ENCODE measurements around the gene KISS1.
A peak's percentile ranks its signal among the peaks of the same experiment; 100 is the strongest.

KISS1 gene

GRCh38 chr1:204161609-204162493 is 34.4 kb downstream of the KISS1 start:
- ATAC-seq, result no peak
- Mint-ChIP-seq H3K27ac (no peak overlapping the region), H3K4me3 (no peak overlapping the region), H3K27me3 (peaks cover 73% of the 10 kb centered on the region), H3K36me3 (no peaks in the 10 kb centered on the region), H3K4me1 (no peaks in the 10 kb centered on the region), H3K9me3 (no peaks in the 10 kb centered on the region)

- no peak overlapping the region for H3K4me3 Mint-ChIP-seq
- no peaks in the 10 kb centered on the region for H3K9me3 Mint-ChIP-seq
- H3K4me1 Mint-ChIP-seq, result no peaks in the 10 kb centered on the region
- peaks cover 72% of the 10 kb centered on the region for H3K27me3 Mint-ChIP-seq
- H3K36me3 Mint-ChIP-seq, result no peaks in the 10 kb centered on the region
- no peak overlapping the region for H3K27ac Mint-ChIP-seq
- ATAC-seq, result no peak
Measured at GRCh38 chr1:204157962-204158361, 38.3 kb downstream of the KISS1 start.

DNA sequence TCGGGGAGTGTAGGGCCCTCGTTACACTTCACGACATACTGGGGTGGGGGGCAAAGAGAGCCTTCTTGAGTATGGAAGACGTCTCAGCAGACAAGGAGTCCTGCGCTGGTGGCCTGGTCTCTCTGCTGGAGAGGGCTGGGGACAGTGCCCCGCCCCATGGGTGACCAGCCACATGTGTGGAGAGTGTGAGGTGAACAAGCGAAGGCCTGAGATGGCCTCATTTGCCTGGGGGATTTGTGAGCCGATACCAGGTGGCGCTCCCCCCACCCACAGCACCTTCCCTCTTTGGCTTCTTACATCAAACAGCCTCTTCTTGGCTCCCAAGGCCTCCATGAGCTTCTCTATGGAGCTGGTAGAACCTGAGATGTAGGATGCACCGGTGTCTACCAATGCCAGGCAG is 40.4 kb downstream of the KISS1 start:
- ATAC-seq, result no peak
- Mint-ChIP-seq H3K4me1 (peaks cover 5% of the 10 kb centered on the region), H3K4me3 (no peak overlapping the region), H3K27me3 (peaks cover 59% of the 10 kb centered on the region), H3K36me3 (no peaks in the 10 kb centered on the region), H3K9me3 (no peaks in the 10 kb centered on the region), H3K27ac (no peak overlapping the region)

- Mint-ChIP-seq H3K27me3 (peaks cover 50% of the 10 kb centered on the region), H3K4me3 (no peak overlapping the region), H3K4me1 (peaks cover 5% of the 10 kb centered on the region), H3K36me3 (no peaks in the 10 kb centered on the region), H3K9me3 (no peaks in the 10 kb centered on the region), H3K27ac (no peak overlapping the region)
- ATAC-seq, result no peak
Measured at GRCh38 chr1:204154568-204155255, 41.6 kb downstream of the KISS1 start.

DNA sequence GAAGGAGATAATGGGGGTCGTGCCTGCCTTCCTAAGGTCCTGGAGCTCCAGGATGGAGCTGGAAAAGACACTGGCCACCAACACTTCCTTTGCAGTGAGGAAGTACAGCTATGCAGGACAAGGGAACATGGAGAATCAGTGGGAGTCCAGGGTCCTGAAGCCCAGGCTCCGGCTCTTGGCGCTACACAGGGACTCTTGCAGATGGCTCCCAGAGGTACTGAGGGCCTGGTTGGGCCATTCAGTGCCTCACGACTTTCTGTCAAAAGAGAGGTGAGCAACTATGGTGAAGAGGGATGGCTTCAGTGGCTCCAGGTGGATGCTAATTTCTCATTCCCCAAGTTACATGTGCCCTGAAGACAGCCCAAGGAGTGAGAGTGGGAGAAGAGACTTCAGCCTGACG is 42.6 kb downstream of the KISS1 start:
- Mint-ChIP-seq H3K4me1 (peaks cover 13% of the 10 kb centered on the region), H3K9me3 (no peaks in the 10 kb centered on the region), H3K36me3 (no peaks in the 10 kb centered on the region), H3K4me3 (no peak overlapping the region), H3K27me3 (peaks cover 39% of the 10 kb centered on the region), H3K27ac (no peak overlapping the region)
- no peak for ATAC-seq

DNA sequence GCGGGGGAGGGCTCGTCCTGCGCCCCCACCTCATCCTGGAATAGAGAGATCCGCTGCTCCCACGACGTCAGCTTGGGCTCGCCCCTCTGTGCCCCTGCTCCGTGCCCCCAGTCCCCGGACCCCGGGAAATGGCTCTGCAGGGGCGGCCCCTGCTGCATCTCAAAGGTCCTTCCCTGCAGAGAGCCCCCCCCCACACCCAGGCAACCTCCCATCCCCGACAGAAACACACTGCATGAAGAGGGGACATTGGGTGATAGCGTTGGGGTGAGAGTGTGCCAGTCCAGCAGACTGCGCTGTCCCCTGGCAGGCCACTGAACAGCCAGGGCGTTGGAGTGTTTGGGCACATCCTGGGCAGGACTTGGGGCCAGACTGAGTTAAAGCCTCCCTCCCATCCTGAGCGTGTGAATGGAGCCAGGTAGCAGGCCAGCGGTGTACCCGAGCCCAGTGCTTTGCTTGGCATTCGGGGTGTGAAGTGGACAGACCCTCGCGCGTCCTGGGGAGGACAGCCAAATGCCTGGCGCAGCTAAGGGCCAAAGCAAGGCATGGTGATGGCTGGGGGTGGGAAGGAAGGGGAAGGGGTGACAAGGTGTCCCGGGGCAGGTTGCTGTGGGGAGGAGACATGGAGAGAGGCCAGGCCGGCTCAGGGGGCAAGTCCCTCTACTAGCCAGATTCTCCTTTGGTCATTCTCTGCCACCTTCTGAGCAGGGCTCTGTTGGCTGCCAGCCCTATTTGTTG is 43.8 kb downstream of the KISS1 start:
- Mint-ChIP-seq H3K4me3 (peak overlapping the region; percentile 66), H3K9me3 (no peaks in the 10 kb centered on the region), H3K27me3 (peaks cover 33% of the 10 kb centered on the region), H3K36me3 (no peaks in the 10 kb centered on the region), H3K27ac (no peak overlapping the region), H3K4me1 (peaks cover 16% of the 10 kb centered on the region)
- ATAC-seq, result no peak

DNA sequence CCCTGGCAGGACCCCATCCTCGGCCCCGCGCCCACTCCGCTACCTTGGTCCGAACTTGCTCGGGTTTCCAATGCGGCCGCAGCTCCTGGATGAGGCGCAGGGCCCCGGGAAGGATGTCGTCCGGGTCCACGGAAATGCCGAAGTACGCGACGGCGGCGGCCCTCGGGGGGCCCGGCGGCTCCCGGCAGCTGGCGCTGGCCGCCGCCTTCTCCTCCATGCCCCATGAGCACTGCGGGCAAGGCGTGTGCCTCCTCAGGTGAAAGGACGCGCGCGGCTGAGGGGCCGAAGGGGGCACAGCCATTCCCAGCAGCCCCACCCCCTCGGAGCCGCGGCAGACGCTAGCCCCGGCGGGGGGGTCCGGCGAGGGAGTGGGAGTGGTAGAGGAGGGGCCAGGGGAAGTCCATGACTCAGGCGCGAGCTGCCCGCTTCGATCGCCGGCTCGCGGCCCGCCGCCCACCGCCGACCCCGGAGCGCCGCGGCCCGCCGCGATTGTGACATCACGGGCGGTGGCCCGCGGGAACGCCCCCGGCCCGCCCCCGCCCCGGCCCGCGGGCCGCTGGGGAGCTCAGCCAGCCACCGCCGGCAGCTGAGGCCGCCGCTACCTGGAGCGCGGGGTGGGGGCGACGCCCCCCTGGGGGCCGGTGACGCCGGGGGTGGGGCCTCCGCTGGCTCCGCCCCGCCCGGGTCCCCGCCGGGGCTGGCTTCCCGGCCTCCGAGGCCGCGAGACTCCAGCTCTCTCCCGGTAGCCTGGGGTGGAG is 44.6 kb downstream of the KISS1 start, which contains the start of gene ETNK2:
TSS of gene ETNK2 (minus strand) at position 493 of the 758 bp plus-strand sequence. CDS start at position 301, 192 bp downstream.
- Mint-ChIP-seq H3K27me3 (peaks cover 33% of the 10 kb centered on the region), H3K27ac (no peak within 1 kb of the TSS), H3K4me1 (peaks cover 16% of the 10 kb centered on the region), H3K4me3 (peak within 1 kb of the TSS; percentile 72), H3K36me3 (no peaks in the 10 kb centered on the region), H3K9me3 (no peaks in the 10 kb centered on the region)
- peak; percentile 50 for ATAC-seq

GRCh38 chr1:204150702-204151551 is 45.4 kb downstream of the KISS1 start:
- peak overlapping the region; percentile 72 for H3K4me3 Mint-ChIP-seq
- H3K4me1 Mint-ChIP-seq, result peaks cover 16% of the 10 kb centered on the region
- peaks cover 27% of the 10 kb centered on the region for H3K27me3 Mint-ChIP-seq
- no peak overlapping the region for H3K27ac Mint-ChIP-seq
- no peaks in the 10 kb centered on the region for H3K36me3 Mint-ChIP-seq
- no peak for ATAC-seq
- H3K9me3 Mint-ChIP-seq, result no peaks in the 10 kb centered on the region

DNA sequence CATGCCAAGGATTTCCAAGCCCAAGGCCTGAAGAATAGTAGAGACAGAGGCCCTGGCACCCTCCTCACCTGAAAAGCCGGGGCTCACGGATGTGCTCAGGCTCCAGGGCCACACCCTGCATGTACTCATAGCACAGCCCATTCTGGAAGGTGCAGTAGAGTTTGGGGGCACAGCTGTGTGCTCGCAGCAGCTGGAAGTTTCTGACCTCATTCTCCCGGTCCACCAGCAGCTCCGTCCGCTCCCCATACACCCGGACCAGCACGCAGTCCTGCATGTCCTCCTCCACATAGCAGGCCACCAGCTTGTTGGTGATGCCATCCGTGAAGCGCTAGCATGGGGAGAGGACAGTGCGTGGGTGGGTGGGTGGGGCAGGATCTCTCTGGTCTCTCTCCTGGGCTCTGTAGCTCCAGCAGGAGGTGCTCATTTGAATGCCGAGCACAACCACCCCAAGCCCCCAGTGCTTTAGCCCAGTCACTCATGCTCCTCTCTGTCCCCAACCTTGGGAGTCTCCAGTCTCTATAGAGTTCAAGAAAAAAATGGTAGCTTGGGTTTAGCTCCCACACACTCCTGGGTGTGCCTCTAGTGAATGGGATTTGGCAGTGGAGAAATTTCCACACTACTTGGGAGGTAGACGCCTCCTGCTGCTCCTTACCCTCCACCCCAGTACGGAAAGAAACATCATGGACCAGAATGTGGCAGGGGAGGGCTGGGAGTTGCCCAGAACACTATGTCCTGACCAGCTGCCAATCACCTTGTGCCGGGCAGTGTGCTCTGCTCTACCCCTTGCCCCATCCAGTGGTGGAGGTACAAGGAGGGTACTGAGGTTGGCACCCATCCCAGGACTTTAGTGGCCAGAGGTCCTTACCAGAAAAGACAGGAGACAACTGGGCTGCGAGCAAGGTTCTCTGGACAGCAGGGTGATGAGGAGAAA is 46.4 kb downstream of the KISS1 start:
- Mint-ChIP-seq H3K27ac (no peak overlapping the region), H3K4me3 (no peak overlapping the region), H3K4me1 (peaks cover 16% of the 10 kb centered on the region)

GRCh38 chr1:204149107-204149506 is 47.2 kb downstream of the KISS1 start:
- no peak for ATAC-seq
- no peaks in the 10 kb centered on the region for H3K36me3 Mint-ChIP-seq
- peaks cover 16% of the 10 kb centered on the region for H3K4me1 Mint-ChIP-seq
- H3K9me3 Mint-ChIP-seq, result no peaks in the 10 kb centered on the region
- H3K4me3 Mint-ChIP-seq, result no peak overlapping the region
- peaks cover 26% of the 10 kb centered on the region for H3K27me3 Mint-ChIP-seq
- no peak overlapping the region for H3K27ac Mint-ChIP-seq

More for the DNA sequence above, 46.4 kb downstream of the KISS1 start:
- no peak for ATAC-seq
- peaks cover 26% of the 10 kb centered on the region for H3K27me3 Mint-ChIP-seq
- no peaks in the 10 kb centered on the region for H3K36me3 Mint-ChIP-seq
- no peaks in the 10 kb centered on the region for H3K9me3 Mint-ChIP-seq

GRCh38 chr1:204147406-204148383 is 48.6 kb downstream of the KISS1 start:
- H3K27me3 Mint-ChIP-seq, result peaks cover 23% of the 10 kb centered on the region
- ATAC-seq, result no peak
- H3K9me3 Mint-ChIP-seq, result no peaks in the 10 kb centered on the region
- H3K36me3 Mint-ChIP-seq, result no peaks in the 10 kb centered on the region
- H3K4me1 Mint-ChIP-seq, result peaks cover 16% of the 10 kb centered on the region
- H3K27ac Mint-ChIP-seq, result no peak overlapping the region
- H3K4me3 Mint-ChIP-seq, result no peak overlapping the region

DNA sequence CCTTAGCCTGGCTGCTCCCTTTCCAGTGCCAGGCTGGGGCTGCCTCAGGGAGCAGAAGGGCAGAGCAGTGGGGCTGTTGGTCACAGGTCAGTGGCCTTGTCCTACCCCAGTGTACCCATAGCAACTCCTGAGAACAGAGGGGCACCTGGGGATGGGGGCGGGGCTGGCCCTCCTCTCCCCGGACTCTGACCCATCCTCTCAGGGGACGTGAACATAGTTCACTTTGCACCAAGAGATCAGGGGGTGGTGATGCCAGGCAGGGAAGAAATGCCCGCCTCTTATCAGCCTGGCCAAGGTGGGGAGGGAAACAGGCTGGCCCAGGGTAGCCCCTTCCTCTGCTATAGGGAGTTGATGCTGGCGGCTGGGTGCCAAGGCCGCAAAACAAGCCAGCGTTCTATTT is 49.3 kb downstream of the KISS1 start:
- peaks cover 11% of the 10 kb centered on the region for H3K4me1 Mint-ChIP-seq
- H3K36me3 Mint-ChIP-seq, result no peaks in the 10 kb centered on the region
- no peak overlapping the region for H3K4me3 Mint-ChIP-seq
- ATAC-seq, result no peak
- H3K27ac Mint-ChIP-seq, result no peak overlapping the region
- H3K9me3 Mint-ChIP-seq, result no peaks in the 10 kb centered on the region
- peaks cover 23% of the 10 kb centered on the region for H3K27me3 Mint-ChIP-seq

All from stimulated activated memory B cell treated with anti-CD40 and anti-IgM and Interleukin-4, amounts not matched to agents 10 μg/mL and 1 μg/mL and 100 μg/mL, for 72 hours (primary cell).